ENCODE measurements around the gene PLCXD1. TPM values are rescaled to one million over a fixed set of nuclear protein-coding genes. Genes with fewer than 3 reads are reported as not detected.
"Not testable (repeated sequence)": the region's sequence is repeated elsewhere in the genome, so short reads cannot be mapped to it uniquely, and the experiment has no call there.

Gene PLCXD1
- total and polyA plus RNA-seq, 4 donors, result 2.6 to 25.7 (median 12.8) TPM

DNA sequence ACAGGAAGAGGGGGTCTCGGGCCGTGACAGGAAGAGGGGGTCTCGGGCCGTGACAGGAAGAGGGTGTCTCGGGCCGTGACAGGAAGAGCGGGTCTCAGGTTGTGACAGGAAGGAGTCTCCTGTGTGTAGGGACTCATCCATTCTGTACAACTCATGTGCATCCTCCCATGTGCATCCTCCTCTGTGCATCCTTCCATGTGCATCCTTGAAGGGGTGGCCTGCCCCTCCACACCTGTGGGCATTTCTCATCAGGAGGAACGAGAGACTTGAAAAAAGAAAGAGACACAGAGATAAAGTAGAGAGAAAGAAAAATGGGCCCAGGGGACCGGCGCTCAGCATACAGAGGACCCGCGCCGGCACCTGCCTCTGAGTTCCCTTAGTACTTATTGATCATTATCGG lies 30.2 kb upstream of the PLCXD1 start:
- TF ChIP-seq, protein P1, sequence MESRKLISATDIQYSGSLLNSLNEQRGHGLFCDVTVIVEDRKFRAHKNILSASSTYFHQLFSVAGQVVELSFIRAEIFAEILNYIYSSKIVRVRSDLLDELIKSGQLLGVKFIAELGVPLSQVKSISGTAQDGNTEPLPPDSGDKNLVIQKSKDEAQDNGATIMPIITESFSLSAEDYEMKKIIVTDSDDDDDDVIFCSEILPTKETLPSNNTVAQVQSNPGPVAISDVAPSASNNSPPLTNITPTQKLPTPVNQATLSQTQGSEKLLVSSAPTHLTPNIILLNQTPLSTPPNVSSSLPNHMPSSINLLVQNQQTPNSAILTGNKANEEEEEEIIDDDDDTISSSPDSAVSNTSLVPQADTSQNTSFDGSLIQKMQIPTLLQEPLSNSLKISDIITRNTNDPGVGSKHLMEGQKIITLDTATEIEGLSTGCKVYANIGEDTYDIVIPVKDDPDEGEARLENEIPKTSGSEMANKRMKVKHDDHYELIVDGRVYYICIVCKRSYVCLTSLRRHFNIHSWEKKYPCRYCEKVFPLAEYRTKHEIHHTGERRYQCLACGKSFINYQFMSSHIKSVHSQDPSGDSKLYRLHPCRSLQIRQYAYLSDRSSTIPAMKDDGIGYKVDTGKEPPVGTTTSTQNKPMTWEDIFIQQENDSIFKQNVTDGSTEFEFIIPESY (IDR thresholded peaks at IDR 0.05), result no peak
- no peak for TF ChIP-seq FOXA2 (IDR thresholded peaks at IDR 0.05)
- no peak for TF ChIP-seq YY1 (IDR thresholded peaks at IDR 0.05)
- no peak for TF ChIP-seq GABPA (IDR thresholded peaks at IDR 0.05 in 1 of 2, conservative IDR thresholded peaks at IDR 0.05 in 1 of 2)
- WGBS, result 88% methylated on average over 14 of the region's 14 CpGs
- Histone ChIP-seq H3K36me3 (ENCODE audit: control insufficient read depth in 4 of 4, insufficient read depth in 3 of 4, low read depth in 1 of 4, low read length in 3 of 4) (no peaks in the 10 kb centered on the region), H3K9me3 (ENCODE audit: control insufficient read depth in 4 of 4, low read length in 3 of 4) (no peaks in the 10 kb centered on the region), H3K9ac (ENCODE audit: low read depth in 1 of 2, low read length in 2 of 2) (no peak overlapping the region), H3K27ac (ENCODE audit: low read depth in 1 of 2, low read length in 2 of 2) (no peak overlapping the region), H3K27me3 (ENCODE audit: control insufficient read depth in 4 of 4, insufficient read depth in 4 of 4, low read length in 3 of 4) (no peaks in the 10 kb centered on the region), H3K4me3 (ENCODE audit: low read depth in 1 of 3, low read length in 3 of 3) (no peak overlapping the region), H3K4me1 (ENCODE audit: control insufficient read depth in 4 of 4, insufficient read depth in 4 of 4, low read length in 3 of 4) (no peaks in the 10 kb centered on the region)
- DNase-seq (ENCODE audit: low spot score), result peak; percentile 4

DNA sequence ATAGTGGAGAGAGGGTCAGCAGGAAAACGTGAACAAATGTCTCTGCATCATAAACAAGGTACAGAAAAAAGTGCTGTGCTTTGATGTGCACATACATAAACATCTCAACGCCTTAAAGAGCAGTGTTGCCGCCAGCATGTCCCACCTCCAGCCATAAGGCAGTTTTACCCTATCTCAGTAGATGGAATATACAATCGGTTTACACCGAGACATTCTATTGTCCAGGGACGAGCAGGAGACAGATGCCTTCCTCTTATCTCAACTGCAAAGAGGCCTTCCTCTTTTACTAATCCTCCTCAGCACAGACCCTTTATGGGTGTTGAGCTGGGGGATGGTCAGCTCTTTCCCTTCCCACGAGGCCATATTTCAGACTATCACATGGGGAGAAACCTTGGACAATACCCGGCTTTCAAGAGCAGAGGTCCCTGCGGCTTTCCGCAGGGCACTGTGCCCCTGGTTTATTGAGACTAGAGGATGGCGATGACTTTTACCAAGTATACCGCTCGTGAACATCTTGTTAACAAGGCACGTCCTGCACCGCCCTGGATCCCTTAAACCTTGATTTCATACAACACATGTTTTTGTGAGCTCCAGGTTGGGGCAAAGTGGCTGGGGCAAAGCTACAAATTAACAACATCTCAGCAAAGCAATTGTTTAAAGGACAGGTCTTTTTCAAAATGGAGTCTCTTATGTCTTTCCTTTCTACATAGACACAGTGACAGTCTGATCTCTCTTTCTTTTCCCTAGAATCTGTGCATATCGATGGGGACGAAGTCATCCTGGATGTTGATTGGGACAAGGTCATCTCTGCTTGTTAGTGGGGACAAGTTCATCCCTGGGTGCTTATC lies 29.6 kb upstream of the PLCXD1 start:
- H3K9ac ChIP-seq (ENCODE audit: low read depth in 1 of 2, low read length in 2 of 2); H3K27ac ChIP-seq (ENCODE audit: low read depth in 1 of 2, low read length in 2 of 2); H3K9me3 ChIP-seq (ENCODE audit: control insufficient read depth in 4 of 4, low read length in 3 of 4); H3K36me3 ChIP-seq (ENCODE audit: control insufficient read depth in 4 of 4, insufficient read depth in 3 of 4, low read depth in 1 of 4, low read length in 3 of 4); H3K27me3 ChIP-seq (ENCODE audit: control insufficient read depth in 4 of 4, insufficient read depth in 4 of 4, low read length in 3 of 4); H3K4me1 ChIP-seq (ENCODE audit: control insufficient read depth in 4 of 4, insufficient read depth in 4 of 4, low read length in 3 of 4); H3K4me3 ChIP-seq (ENCODE audit: low read depth in 1 of 3, low read length in 3 of 3): not testable (repeated sequence)
- DNase-seq (ENCODE audit: low spot score), result peak; percentile 10
- 87% methylated on average over 17 of the region's 17 CpGs for WGBS

DNA sequence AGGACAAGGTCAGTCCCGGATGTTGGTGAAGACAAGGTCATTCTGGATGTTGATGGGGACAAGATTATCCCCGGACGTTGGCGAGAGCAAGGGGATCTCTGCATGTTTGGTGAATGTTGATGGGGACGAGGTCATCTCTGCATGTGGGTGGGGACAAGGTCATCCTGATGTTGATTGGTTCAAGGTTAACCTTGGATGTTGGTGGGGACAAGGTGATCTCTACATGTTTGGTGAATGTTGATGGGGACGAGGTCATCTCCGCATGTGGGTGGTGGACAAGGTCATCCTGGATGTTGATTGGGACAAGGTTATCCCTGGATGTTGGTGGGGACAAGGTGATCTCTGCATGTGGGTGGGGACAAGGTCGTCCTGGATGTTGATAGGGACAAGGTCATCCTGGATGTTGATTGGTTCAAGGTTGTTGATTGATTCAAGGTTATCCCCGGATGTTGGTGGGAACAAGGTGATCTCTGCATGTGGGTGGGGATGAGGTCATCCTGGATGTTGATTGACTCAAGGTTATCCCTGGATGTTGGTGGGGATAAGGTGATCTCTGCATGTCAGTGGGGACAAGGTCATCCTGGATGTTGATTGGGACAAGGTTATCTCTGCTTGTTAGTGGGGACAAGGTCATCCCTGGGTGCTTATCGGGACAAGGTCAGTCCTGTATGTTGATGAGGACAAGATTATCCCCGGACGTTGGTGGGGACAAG lies 28.8 kb upstream of the PLCXD1 start:
- DNase-seq (ENCODE audit: low spot score), result peak; percentile 25
- TF ChIP-seq FOXA1 (IDR thresholded peaks at IDR 0.05) (no peak), FOXA2 (IDR thresholded peaks at IDR 0.05) (no peak), EGR1 (IDR thresholded peaks at IDR 0.05; ENCODE audit: low read depth in 2 of 2) (no peak), HNF4A (conservative IDR thresholded peaks at IDR 0.05) (no peak)
- TF ChIP-seq, protein P2, sequence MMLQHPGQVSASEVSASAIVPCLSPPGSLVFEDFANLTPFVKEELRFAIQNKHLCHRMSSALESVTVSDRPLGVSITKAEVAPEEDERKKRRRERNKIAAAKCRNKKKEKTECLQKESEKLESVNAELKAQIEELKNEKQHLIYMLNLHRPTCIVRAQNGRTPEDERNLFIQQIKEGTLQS (IDR thresholded peaks at IDR 0.05), result no peak
- Histone ChIP-seq H3K4me3 (ENCODE audit: low read depth in 1 of 3, low read length in 3 of 3) (no peak overlapping the region), H3K36me3 (ENCODE audit: control insufficient read depth in 4 of 4, insufficient read depth in 3 of 4, low read depth in 1 of 4, low read length in 3 of 4) (no peaks in the 10 kb centered on the region), H3K27ac (ENCODE audit: low read depth in 1 of 2, low read length in 2 of 2) (no peak overlapping the region), H3K9me3 (ENCODE audit: control insufficient read depth in 4 of 4, low read length in 3 of 4) (no peaks in the 10 kb centered on the region), H3K4me1 (ENCODE audit: control insufficient read depth in 4 of 4, insufficient read depth in 4 of 4, low read length in 3 of 4) (no peaks in the 10 kb centered on the region), H3K27me3 (ENCODE audit: control insufficient read depth in 4 of 4, insufficient read depth in 4 of 4, low read length in 3 of 4) (no peaks in the 10 kb centered on the region), H3K9ac (ENCODE audit: low read depth in 1 of 2, low read length in 2 of 2) (no peak overlapping the region)
- WGBS, result 87% methylated on average over 12 of the region's 12 CpGs

DNA sequence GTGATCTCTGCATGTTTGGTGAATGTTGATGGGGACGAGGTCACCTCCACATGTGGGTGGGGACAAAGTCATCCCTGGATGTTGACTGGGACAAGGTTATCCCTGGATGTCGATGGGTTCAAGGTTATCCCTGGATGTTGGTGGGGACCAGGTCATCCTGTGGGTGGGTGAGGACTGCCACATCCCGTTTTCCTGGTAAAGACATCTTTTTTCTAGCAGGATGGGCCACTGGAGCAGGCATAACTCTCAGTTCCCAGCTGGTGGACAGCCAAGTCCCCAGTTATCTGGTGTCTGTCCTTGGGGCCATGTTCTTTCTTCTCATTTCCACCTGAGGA lies 28.3 kb upstream of the PLCXD1 start:
- DNase-seq (ENCODE audit: low spot score), result peak; percentile 30
- no peak overlapping the region for H3K9ac ChIP-seq (ENCODE audit: low read depth in 1 of 2, low read length in 2 of 2)
- no peaks in the 10 kb centered on the region for H3K36me3 ChIP-seq (ENCODE audit: control insufficient read depth in 4 of 4, insufficient read depth in 3 of 4, low read depth in 1 of 4, low read length in 3 of 4)
- H3K27ac ChIP-seq (ENCODE audit: low read depth in 1 of 2, low read length in 2 of 2), result no peak overlapping the region
- no peaks in the 10 kb centered on the region for H3K27me3 ChIP-seq (ENCODE audit: control insufficient read depth in 4 of 4, insufficient read depth in 4 of 4, low read length in 3 of 4)
- H3K4me3 ChIP-seq (ENCODE audit: low read depth in 1 of 3, low read length in 3 of 3), result no peak overlapping the region
- no peaks in the 10 kb centered on the region for H3K4me1 ChIP-seq (ENCODE audit: control insufficient read depth in 4 of 4, insufficient read depth in 4 of 4, low read length in 3 of 4)
- no peaks in the 10 kb centered on the region for H3K9me3 ChIP-seq (ENCODE audit: control insufficient read depth in 4 of 4, low read length in 3 of 4)
- TF ChIP-seq, protein P3, sequence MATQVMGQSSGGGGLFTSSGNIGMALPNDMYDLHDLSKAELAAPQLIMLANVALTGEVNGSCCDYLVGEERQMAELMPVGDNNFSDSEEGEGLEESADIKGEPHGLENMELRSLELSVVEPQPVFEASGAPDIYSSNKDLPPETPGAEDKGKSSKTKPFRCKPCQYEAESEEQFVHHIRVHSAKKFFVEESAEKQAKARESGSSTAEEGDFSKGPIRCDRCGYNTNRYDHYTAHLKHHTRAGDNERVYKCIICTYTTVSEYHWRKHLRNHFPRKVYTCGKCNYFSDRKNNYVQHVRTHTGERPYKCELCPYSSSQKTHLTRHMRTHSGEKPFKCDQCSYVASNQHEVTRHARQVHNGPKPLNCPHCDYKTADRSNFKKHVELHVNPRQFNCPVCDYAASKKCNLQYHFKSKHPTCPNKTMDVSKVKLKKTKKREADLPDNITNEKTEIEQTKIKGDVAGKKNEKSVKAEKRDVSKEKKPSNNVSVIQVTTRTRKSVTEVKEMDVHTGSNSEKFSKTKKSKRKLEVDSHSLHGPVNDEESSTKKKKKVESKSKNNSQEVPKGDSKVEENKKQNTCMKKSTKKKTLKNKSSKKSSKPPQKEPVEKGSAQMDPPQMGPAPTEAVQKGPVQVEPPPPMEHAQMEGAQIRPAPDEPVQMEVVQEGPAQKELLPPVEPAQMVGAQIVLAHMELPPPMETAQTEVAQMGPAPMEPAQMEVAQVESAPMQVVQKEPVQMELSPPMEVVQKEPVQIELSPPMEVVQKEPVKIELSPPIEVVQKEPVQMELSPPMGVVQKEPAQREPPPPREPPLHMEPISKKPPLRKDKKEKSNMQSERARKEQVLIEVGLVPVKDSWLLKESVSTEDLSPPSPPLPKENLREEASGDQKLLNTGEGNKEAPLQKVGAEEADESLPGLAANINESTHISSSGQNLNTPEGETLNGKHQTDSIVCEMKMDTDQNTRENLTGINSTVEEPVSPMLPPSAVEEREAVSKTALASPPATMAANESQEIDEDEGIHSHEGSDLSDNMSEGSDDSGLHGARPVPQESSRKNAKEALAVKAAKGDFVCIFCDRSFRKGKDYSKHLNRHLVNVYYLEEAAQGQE (IDR thresholded peaks at IDR 0.05), result no peak
- no peak for TF ChIP-seq FOXA1 (IDR thresholded peaks at IDR 0.05)
- no peak for TF ChIP-seq NR2F2 (IDR thresholded peaks at IDR 0.05)
- no peak for TF ChIP-seq JUND (IDR thresholded peaks at IDR 0.05)
- no peak for TF ChIP-seq TAF1 (conservative IDR thresholded peaks at IDR 0.05)
- TF ChIP-seq YY1 (IDR thresholded peaks at IDR 0.05), result no peak
- TF ChIP-seq EGR1 (IDR thresholded peaks at IDR 0.05; ENCODE audit: low read depth in 2 of 2), result no peak
- 86% methylated on average over 3 of the region's 3 CpGs for WGBS

All from liver (tissue), 9 donors.